HG03354 (cell line): ENCODE results near the gene BCL2L13.
"Not testable (repeated sequence)": the region's sequence is repeated elsewhere in the genome, so short reads cannot be mapped to it uniquely, and the experiment has no call there.

Experiments used
- ATAC-seq: cut with Tn5 transposase; IDR thresholded peaks from one replicate; pipeline ENCODE4 v1.9.1; 2021; ENCODE audit warnings: mild to moderate bottlenecking; ENCODE audit not compliant: unreplicated experiment, poor library complexity, severe bottlenecking

Gene BCL2L13

GRCh38 chr22:17746916-17747315 lies 108.4 kb downstream of the BCL2L13 start:
- no peak for ATAC-seq

- no peak for ATAC-seq
Measured at GRCh38 chr22:17748555-17749353, 110.2 kb downstream of the BCL2L13 start.

DNA sequence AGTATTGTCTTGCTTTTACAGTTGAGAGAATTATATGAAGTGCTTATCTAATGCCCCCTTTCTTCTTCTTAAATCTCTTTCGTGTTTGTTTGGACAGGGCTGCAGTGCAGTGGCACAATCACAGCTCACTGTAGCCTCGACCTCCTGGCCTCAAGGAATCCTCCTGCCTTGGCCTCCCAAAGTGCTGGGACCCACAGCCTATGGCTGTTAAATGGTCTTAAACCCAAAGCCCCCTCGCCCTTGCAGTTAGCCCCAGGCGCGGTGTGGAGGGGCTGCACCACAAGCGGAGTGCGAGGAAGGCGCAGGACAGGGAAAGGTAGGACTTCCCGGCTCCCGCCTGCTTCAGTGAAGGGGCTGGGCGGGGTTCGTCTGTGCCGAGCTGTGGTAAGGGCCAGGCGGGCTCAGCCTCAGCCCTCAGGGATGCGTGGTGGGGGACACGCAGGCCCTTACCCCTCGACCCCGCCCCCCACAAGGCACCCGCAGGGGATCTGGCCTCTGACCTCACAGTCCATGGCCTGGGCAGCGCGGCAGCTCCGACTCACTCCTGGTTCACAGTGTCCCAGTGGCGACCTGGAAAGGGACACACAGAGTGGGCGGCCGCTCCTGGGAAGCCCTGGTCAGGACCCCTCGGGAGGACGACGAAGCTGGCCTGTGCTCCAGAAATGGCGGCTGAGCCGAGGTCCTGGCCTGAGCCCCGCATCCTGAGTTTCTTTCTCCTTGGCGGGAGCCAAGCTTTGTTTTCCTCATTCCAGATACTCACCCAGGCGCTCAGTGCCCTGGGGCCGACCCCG lies 111.2 kb downstream of the BCL2L13 start:
- ATAC-seq = no peak

DNA sequence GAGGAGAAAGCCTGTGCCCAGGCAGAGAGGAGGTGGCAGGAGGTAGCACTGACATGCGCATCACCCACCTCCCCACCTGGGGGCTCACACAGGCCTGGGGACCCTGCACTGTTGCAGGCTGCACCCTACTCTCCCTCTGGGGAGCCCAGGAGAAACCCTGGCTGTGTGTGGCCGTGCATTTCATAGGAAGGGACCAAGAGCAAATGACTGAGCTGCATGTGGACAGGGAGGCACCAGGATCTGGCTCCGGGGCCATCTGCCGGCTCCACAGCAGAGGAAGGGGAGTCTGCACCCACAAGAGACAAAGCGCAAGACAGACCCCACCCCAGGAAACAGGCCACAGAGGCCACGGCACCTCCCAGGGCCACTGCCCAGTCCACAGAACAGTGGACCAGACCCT lies 113.0 kb downstream of the BCL2L13 start:
- ATAC-seq = no peak

- ATAC-seq = no peak
Measured at GRCh38 chr22:17753401-17753989, 114.9 kb downstream of the BCL2L13 start.

- no peak for ATAC-seq
Measured at GRCh38 chr22:17754233-17754925, 115.8 kb downstream of the BCL2L13 start.

DNA sequence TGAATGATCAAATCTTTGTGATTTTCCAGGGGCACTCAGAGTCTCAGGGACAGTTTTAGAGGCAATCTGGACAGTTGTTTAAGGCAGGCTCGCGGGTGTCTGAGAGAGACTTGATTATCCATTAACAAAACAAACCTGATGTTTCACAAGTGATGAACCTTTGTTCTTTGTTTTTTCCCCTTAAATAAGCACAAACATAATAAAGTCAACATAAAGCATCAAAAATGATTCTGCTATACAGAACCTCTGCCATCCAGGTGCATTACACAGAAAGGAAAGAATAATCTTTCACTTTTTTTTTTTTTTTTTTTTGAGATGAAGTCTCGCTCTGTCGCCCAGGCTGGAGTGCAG lies 122.6 kb downstream of the BCL2L13 start:
- ATAC-seq = no peak

GRCh38 chr22:17763442-17763841 lies 124.9 kb downstream of the BCL2L13 start:
- not testable (repeated sequence) for ATAC-seq

DNA sequence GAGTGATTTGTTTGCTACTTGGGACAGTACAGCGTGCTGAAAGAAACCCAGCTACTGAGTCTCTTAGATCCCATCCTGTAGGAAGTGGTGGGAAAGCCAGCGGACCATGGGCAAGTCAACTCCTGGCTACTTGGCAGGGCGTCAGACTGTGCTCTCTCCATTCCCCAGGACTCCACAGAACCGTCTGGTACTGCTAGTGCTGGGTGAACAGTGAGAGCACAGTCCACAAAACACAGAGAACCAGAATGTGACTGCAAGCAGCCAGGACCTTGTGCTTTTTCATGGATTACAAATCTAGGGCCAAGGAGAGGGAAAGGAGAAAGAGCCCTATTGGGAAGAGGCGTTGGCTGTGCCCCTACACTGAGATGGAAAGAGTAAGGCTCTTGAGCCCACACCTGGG lies 125.5 kb downstream of the BCL2L13 start:
- no peak for ATAC-seq

GRCh38 chr22:17764852-17765251 lies 126.3 kb downstream of the BCL2L13 start:
- ATAC-seq = not testable (repeated sequence)

- peak; percentile 69 for ATAC-seq
Measured at GRCh38 chr22:17767233-17768065, 128.9 kb downstream of the BCL2L13 start.

GRCh38 chr22:17769013-17769715 lies 130.6 kb downstream of the BCL2L13 start:
- ATAC-seq = no peak

GRCh38 chr22:17769716-17770082 lies 131.1 kb downstream of the BCL2L13 start:
- no peak for ATAC-seq

DNA sequence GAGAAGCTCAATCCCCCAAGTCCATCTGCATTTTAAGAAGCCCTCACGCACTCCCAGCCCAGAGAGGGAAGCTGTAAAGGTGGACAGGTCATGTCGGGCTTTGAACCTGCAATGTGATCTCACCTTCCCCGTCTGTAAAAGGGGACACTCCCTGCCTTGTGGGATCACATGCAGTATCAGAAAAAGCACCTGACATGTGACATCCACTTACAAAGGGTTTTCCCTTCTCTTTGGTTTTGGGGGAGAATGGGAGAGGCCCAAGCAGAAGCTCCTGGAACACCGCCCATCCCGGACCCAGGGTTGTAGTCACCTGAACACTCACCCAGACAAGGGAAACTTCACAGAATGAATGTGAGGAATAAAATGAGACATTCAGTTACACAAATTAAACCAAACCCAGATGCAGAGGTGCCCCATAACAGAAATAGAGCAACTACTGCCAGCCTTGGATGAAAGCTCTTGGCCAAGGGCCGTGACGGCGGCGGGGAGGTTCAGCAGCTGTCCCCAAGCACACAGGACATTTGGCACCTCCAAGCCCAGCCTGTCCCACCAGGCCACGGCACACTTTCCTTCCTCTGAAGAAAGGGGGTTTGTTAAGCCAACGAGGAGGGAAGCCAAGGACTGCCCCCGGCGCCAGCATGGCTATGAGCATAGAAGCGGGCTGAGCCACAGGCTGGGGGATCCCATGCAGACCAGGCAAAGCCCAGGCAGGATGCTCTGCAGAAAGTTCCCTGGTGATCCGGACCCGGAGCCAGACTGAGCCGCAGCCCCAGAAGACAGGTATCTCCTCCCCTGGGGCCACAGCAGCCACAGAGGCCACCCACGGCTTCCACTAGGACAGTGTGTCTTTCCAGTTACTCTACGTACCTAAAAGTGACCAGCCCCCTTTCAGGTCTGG lies 131.9 kb downstream of the BCL2L13 start:
- ATAC-seq = no peak

DNA sequence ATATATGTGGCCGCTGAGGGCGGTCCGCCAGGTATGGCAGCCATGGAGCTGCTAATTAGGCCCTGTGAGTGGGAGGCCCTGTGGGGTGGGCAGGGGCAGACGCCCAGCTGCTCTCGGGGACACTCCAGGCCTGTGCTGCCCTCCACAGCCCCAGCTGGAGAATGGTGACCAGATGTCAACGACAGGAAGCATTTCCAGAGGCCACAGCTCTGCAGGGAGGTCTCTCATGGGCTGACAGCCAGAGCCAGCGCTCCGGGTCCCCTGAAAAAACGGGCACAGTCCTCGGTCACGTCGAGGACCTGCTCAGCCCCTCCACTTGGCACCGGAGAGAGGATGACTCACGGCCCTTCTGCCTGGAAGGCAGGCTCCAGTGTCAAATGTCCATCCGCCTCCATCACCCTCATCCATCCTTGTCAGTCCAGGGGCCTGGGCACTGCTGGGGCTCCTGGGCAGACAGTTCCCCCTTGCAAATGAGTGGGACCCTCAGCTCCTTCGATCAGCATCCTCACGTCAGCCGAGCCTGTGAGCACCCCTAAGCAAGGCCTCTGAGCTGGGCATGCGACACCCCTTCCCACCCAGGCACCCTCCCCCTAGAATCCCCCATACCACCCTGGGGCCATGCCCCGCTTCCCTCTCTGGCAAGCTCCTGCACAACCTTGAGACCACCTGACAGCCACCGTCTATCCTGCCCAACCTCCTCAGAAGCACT lies 133.8 kb downstream of the BCL2L13 start:
- ATAC-seq = no peak

- no peak for ATAC-seq
Measured at GRCh38 chr22:17772958-17773605, 134.5 kb downstream of the BCL2L13 start.
